Measurements from ENCODE around the gene PLPP3.

The PLPP3 gene

GRCh38 chr1:56473582-56474270, 105.6 kb downstream of the PLPP3 start:
- no peak for TF ChIP-seq CTCF (IDR thresholded peaks at IDR 0.05; ENCODE audit: borderline replicate concordance, insufficient read depth, low read depth, low read length)
- no peak overlapping the region for H3K4me3 ChIP-seq (ENCODE audit: low read depth, low read length)

DNA sequence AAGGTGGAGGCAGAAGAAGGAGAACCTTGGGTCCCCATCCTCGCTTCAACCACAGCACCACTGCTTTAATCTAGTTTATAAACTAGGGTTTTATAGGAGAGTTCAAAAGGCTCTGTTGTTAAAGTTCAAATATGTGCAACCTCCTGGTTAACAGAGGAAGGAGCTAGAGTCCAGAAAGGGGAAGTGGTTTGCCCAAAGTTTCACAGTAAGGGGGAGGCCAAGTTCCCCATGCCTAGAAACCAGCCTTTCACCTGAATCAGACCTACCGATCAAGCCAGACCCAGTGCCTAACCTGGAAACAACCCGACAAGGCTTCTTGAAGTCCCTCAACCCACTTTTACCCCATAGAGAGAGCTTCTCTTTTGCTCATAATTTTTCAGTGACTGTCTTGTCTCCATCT, 106.5 kb downstream of the PLPP3 start:
- no peak for TF ChIP-seq CTCF (IDR thresholded peaks at IDR 0.05; ENCODE audit: borderline replicate concordance, insufficient read depth, low read depth, low read length)
- H3K4me3 ChIP-seq (ENCODE audit: low read depth, low read length): no peak overlapping the region

DNA sequence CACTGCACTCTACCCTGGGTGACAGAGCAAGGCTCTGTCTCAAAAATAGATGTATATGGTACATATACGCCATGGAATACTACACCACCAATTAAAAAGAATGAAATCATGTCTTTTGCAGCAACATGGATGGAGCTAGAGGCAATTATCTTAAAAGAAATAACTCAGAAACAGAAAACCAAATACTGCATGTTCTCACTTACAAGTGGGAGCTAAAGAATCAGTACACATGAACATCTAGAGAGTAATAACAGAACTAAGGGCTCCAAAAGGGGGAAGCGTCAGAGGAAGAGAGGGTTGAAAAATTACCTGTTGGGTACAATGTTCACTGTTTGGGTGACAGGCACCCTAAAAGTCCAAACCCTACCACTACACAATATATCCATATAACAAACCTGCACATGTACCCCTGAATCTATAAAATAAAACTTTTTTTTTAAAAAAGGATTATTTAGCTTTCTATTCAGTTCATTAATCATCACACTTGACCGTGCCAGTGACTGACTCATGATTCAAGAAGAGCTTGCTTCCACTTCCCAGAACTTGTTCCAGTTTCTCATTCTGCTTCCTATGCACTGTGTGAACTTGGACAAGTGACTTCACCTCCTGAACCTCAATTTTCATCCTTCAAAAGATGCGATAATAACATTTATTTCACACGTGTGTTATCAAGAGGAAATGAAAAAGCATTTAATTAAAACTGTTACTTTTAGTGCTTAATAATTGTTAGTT, 109.6 kb downstream of the PLPP3 start:
- no peak overlapping the region for H3K4me3 ChIP-seq (ENCODE audit: low read depth, low read length)
- no peak for TF ChIP-seq CTCF (IDR thresholded peaks at IDR 0.05; ENCODE audit: borderline replicate concordance, insufficient read depth, low read depth, low read length)

DNA sequence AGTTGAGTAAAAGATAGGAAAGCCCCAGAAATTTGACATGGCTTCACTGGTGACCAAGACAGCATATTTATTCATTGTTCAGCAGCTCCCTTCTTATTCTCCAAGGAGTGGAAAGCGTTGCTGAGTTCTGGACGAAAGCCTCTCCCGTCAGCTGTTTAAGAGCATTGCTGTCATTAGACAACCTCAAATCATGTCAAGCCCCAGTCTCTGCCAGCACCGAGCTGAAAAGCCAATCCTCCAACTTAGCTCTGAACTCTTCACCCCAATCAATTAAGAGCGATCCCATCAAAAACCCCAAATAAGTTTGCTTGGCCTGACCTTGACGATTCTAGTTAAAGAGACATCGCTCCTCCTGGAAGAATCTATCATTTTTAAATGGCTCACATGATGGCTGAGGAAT, 110.8 kb downstream of the PLPP3 start:
- no peak overlapping the region for H3K4me3 ChIP-seq (ENCODE audit: low read depth, low read length)
- no peak for TF ChIP-seq CTCF (IDR thresholded peaks at IDR 0.05; ENCODE audit: borderline replicate concordance, insufficient read depth, low read depth, low read length)

DNA sequence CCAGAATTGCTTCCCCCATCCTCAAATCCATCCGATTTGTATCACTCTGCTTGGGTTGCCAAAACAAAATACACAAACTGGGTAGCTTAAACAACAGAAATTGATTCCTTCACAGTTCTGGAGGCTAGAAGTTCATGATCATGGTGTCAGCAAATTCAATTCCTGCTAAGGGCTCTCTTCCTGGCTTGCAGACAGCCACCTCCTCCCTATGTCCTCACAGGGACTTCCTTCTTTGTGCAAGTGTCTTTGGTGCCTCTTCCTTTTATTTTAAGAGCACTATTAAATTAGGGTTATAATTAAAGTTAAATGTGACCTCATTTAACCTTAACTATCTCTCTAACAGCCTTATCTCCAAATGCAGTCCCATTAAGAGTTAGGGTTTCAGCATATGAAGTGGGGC, 112.8 kb downstream of the PLPP3 start:
- no peak for TF ChIP-seq CTCF (IDR thresholded peaks at IDR 0.05; ENCODE audit: borderline replicate concordance, insufficient read depth, low read depth, low read length)
- no peak overlapping the region for H3K4me3 ChIP-seq (ENCODE audit: low read depth, low read length)

- no peak overlapping the region for H3K4me3 ChIP-seq (ENCODE audit: low read depth, low read length)
- TF ChIP-seq CTCF (IDR thresholded peaks at IDR 0.05; ENCODE audit: borderline replicate concordance, insufficient read depth, low read depth, low read length): no peak
These were observed 115.1 kb downstream of the PLPP3 start for GRCh38 chr1:56464294-56464693.

DNA sequence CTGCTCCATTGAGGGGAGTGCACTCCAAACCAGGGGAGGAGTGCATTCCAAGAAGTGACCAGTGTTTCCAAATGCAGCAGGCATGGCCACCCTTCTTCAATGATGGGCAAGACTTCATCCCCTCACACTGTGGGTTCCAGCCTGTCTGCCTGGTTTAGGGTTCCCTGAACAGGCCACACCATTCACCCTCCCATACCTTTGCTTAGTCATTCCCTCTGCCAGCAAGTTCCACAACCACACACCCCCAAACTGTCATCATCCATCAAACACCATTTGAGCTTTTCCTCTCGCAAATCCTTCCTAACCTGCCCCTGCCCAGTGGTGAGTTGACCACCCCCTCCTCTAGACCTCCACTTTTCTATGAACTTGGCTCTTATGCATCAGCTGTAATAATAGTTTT, 116.0 kb downstream of the PLPP3 start:
- H3K4me3 ChIP-seq (ENCODE audit: low read depth, low read length): no peak overlapping the region
- TF ChIP-seq CTCF (IDR thresholded peaks at IDR 0.05; ENCODE audit: borderline replicate concordance, insufficient read depth, low read depth, low read length): no peak
